ENCODE results near the gene SPEF2.

SPEF2 gene

GRCh38 chr5:35685161-35685560, 67.5 kb downstream of the SPEF2 start:
- H3K27ac ChIP-seq, result no peak overlapping the region
- no peak overlapping the region for H3K4me3 ChIP-seq (ENCODE audit: low read depth in 1 of 2, low read length in 1 of 2)
- no peaks in the 10 kb centered on the region for H3K4me1 ChIP-seq (ENCODE audit: control insufficient read depth in 1 of 2, insufficient read depth in 1 of 2, low read depth in 1 of 2, low read length in 1 of 2)
- no peaks in the 10 kb centered on the region for H3K9me3 ChIP-seq
- H3K36me3 ChIP-seq, result no peaks in the 10 kb centered on the region
- TF ChIP-seq CTCF (IDR thresholded peaks at IDR 0.05), result no peak
- no peaks in the 10 kb centered on the region for H3K27me3 ChIP-seq

- H3K4me3 ChIP-seq (ENCODE audit: low read depth in 1 of 2, low read length in 1 of 2), result no peak overlapping the region
- no peaks in the 10 kb centered on the region for H3K9me3 ChIP-seq
- H3K36me3 ChIP-seq, result no peaks in the 10 kb centered on the region
- no peak for TF ChIP-seq CTCF (IDR thresholded peaks at IDR 0.05)
- no peaks in the 10 kb centered on the region for H3K27me3 ChIP-seq
- no peak overlapping the region for H3K27ac ChIP-seq
- H3K4me1 ChIP-seq (ENCODE audit: control insufficient read depth in 1 of 2, insufficient read depth in 1 of 2, low read depth in 1 of 2, low read length in 1 of 2), result no peaks in the 10 kb centered on the region
These were observed 70.3 kb downstream of the SPEF2 start for GRCh38 chr5:35687961-35688360.

GRCh38 chr5:35694481-35694880, 76.8 kb downstream of the SPEF2 start:
- H3K4me1 ChIP-seq (ENCODE audit: control insufficient read depth in 1 of 2, insufficient read depth in 1 of 2, low read depth in 1 of 2, low read length in 1 of 2), result no peaks in the 10 kb centered on the region

GRCh38 chr5:35698047-35698808, 80.6 kb downstream of the SPEF2 start:
- no peaks in the 10 kb centered on the region for H3K27me3 ChIP-seq
- no peak overlapping the region for H3K27ac ChIP-seq
- H3K36me3 ChIP-seq, result no peaks in the 10 kb centered on the region
- H3K4me3 ChIP-seq (ENCODE audit: low read depth in 1 of 2, low read length in 1 of 2), result no peak overlapping the region
- H3K9me3 ChIP-seq, result no peaks in the 10 kb centered on the region
- H3K4me1 ChIP-seq (ENCODE audit: control insufficient read depth in 1 of 2, insufficient read depth in 1 of 2, low read depth in 1 of 2, low read length in 1 of 2), result no peaks in the 10 kb centered on the region
- TF ChIP-seq CTCF (IDR thresholded peaks at IDR 0.05), result no peak

More at GRCh38 chr5:35694481-35694880, 76.8 kb downstream of the SPEF2 start:
- no peak overlapping the region for H3K27ac ChIP-seq
- H3K27me3 ChIP-seq, result no peaks in the 10 kb centered on the region
- no peaks in the 10 kb centered on the region for H3K36me3 ChIP-seq
- H3K9me3 ChIP-seq, result no peaks in the 10 kb centered on the region
- no peak overlapping the region for H3K4me3 ChIP-seq (ENCODE audit: low read depth in 1 of 2, low read length in 1 of 2)
- TF ChIP-seq CTCF (IDR thresholded peaks at IDR 0.05), result no peak

- Histone ChIP-seq H3K4me3 (ENCODE audit: low read depth in 1 of 2, low read length in 1 of 2) (no peak overlapping the region), H3K27me3 (no peaks in the 10 kb centered on the region), H3K27ac (no peak overlapping the region), H3K36me3 (no peaks in the 10 kb centered on the region), H3K4me1 (ENCODE audit: control insufficient read depth in 1 of 2, insufficient read depth in 1 of 2, low read depth in 1 of 2, low read length in 1 of 2) (no peaks in the 10 kb centered on the region), H3K9me3 (no peaks in the 10 kb centered on the region)
- TF ChIP-seq CTCF (IDR thresholded peaks at IDR 0.05), result no peak
These were observed 90.0 kb downstream of the SPEF2 start for GRCh38 chr5:35707659-35708058.
